Skin epidermis (tissue), 12 donors: ENCODE data around the gene PRSS53.
"Not testable (repeated sequence)": the region's sequence is repeated elsewhere in the genome, so short reads cannot be mapped to it uniquely, and the experiment has no call there.

Experiments
- H3K27ac ChIP-seq, 21 experiments: fragments of 200-600 bp; sonication (generic) in 11 of 21; one replicate each; pipeline ENCODE4 v1.5.0; 2020; ENCODE audit warnings: mild to moderate bottlenecking in 3 of 21, inconsistent platforms in 2 of 21, moderate library complexity in 2 of 21
- H3K4me3 ChIP-seq, 7 experiments: fragments of 200-600 bp; sonication (generic) in 2 of 7; one replicate each; pipeline ENCODE4 v1.5.0; 2020; ENCODE audit warnings: inconsistent platforms in 2 of 7, mild to moderate bottlenecking in 2 of 7, moderate library complexity in 1 of 7

The PRSS53 gene

DNA sequence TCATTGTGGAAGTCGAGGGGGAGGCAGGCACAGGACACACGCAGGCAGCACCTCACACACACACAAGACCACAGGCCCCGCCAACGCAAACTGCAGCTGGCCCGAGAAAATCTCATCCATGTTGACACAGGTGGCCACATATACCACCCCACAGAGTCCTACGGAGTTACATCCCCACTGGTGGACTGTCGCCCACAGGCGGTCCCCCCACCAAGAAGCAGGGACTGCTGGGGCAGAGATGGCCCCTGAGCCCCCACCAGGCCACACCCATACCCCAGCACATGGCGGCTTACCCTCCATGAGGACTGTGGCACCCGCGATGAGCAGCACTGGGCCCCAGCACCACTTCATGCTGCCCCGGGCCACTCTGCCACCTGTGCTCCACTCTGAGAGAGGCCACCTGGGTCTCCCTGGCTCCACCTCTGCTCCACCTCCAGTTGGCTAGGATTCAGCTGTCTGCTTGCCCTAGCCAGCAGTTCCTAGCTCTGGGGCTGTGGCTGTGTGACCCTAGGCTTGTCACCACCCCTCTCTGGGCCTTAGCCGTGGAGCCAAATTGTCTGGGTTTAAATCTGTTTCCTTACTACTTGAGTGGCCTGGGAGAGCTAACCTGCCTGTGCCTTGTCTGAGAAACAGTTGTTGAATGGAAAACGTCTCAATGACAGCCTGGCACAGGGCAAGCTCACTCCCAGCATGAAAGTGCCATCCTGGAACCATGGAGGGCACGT, at the start of gene PRSS53:
Gene PRSS53, minus strand, starts transcription at position 485 of the 725 bp plus-strand sequence. Its CDS starts 134 bp downstream, at position 351.
- Histone ChIP-seq H3K27ac (peak within 1 kb of the TSS in 5 of 21 experiments; percentile 13 to 44 (median 16)), H3K4me3 (no peak within 1 kb of the TSS)

DNA sequence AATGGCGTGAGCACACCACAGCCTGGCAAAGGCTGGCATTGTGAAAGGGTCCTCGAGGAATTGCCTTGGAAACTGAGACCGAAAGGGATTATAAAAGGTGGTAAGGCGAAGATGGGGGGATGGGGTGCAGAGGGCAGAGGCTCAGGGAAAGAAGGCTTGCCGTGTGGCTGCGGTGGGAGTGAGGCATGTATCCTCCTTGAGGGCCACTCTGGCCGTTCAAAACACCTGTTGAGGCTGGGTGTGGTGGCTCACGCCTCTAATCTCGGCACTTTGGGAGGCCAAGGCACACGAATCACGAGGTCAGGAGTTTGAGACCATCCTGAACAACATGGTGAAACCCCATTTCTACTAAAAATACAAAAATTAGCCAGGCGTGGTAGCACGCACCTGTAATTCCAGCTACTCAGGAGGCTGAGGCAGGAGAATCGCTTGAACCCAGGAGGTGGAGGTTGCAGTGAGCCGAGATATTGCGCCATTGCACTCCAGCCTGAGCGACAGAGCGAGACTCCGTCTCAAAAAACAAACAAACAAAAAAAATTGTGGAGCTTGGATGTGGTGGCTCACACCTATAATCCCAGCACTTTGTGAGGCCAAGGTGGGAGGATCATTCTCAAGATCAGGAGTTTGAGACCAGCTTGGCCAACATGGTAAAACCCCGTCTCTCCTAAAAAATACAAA, 48.2 kb upstream of the PRSS53 start:
- H3K4me3 ChIP-seq, H3K27ac ChIP-seq: not testable (repeated sequence)

DNA sequence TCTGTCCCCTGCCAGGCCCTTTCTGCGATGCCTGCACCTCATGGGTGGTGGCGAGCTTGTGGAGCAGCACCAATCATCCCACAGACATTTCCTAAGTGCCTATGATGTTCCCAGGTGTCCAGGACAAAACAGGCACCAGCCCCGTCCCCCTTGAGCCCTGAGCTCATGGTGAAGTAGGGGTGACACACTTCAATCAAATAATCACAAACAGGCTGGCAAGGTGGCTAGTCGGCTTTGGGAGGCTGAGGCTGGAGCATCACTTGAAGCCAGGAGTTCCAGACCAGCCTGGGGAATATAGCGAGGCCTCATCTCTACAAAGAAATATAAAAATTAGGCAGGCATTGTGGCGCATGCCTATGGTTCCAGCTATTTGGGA, 47.5 kb upstream of the PRSS53 start:
- peak overlapping the region in 2 of 21 experiments; percentile 74 to 83 for H3K27ac ChIP-seq
- no peak overlapping the region for H3K4me3 ChIP-seq

DNA sequence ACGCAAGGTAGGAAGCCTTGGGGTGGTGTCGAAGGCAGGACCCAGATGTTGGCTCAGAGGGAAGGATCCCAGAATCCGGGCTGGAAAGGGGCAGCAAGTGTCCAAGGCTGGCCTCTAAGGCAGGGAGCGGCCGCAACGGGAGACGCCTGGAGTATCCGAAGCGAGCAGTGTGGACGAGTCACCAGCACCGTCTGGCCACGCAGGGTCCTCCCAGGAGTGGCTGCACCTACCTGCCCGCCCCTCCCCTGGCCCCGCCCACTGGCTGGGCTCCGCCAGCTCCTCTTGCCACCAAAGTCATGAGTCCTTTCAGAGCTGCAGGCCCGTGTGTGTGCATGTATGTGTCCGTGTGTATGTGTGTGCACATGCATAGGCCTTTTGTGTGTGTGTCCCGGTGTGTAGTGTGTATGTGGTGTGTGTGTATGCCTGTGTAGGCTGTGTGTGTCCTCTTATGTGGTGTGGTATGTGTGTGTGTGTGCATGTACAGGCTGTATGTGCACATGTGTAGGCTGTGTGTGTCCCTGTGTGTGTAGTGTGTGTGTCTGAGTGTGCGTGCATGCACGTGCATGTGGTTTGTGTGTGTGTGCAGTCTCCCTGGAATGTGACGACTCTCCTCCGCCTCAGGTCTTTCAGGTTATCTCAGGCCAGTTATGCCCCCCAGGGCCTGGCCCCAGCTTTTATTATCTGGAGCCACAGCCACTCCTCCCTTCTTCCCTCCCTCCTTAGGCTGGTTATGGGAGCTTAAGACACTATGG, 47.0 kb upstream of the PRSS53 start, which contains the start of gene PRSS8:
Gene PRSS8, minus strand, starts transcription at position 193 of the 752 bp plus-strand sequence. CDS start 229 bp downstream, outside the sequence.
- Histone ChIP-seq H3K27ac (peak within 1 kb of the TSS in 20 of 21 experiments; percentile 8 to 93 (median 78)), H3K4me3 (peak within 1 kb of the TSS; percentile 26 to 63 (median 36))

DNA sequence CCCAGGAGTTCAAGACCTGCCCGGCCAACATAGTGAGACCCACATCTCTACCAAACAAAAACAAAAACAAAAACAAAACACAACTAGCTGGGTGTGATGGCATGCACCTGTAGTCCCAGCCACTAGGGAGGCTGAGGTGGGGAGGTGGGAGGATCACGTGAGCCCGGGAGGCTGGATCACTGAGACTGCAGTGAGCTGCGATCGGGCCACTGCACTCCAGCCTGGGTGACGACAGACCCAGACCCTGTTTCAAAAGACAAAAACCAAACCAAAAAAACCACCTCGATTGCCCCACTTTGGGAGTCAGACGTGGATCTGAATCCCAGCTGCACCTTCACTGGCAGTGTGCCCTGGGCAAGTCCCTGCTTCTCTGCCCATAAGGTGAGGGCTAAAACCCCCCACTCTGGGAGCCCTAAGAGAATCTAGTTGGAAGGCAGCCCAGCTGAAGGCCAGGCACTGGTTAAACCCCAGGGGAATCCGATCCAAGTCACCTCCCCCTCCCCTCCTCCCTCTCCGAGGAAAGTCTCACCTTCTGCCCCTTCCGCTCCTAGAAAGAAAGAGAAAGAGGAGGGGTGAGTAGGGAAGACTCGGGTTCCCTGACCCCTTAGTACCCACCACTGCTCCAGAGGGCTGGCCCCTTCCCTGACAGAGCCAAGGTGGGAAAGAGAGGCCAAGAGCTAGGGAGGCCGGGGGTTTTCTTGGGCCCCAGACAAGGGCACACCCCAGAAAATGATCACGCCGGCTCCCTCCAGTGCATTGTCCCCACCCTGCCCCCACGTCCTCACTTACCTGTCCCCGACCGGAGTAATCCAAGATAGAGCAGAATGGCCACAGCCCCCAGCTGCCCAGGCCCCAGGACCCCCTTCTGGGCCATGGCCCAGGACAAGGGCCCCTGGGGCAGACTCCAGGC, 46.1 kb upstream of the PRSS53 start:
- H3K4me3 ChIP-seq, result peak overlapping the region; percentile 26 to 63 (median 36)

DNA sequence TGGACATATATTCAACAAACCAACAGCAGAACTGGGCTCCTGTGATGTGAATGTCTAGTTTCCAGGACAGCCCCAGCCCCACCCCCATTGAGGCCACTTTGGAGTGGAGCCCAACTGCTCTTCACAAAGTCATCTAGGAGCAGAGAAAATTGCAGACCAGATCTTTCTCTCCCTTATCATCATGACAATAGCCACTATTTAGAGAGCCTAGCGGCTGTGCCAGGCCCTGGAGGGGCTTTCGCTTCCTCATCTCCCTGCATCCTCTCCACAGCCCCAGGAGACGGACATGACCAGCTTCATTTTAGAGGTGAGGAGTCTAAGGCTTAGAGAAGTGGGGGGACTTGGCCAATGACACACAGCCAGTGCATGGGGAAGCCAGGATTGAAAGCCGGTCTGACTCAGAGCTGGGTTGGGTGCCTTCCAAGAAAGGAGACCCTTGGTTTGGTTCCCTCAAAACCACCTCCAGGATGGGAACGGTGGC, 45.4 kb upstream of the PRSS53 start:
- peak overlapping the region; percentile 26 to 63 (median 36) for H3K4me3 ChIP-seq

More for the DNA sequence above, 46.1 kb upstream of the PRSS53 start:
- H3K27ac ChIP-seq, result peak overlapping the region in 20 of 21 experiments; percentile 8 to 93 (median 78)

DNA sequence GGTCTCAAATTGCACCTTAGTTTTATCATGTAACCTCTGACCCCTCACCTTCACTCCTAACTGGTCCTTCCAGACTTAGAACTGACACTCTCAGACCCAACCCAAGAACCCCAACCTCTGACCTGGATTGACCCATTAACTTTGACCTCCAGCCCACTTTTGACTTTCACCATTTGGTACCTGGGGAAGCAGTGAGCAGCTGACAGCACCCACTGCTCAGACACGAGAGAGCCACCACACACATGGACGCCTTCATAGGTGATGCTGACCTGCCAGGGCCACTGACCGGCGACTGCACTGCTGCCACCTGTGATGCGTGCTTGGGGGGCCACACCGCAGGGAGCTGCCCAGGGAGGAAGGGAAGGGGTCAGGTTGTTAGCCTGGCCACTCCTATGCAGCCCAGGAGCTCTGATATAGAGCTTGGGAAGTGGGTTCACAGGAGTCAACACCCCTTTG, 44.3 kb upstream of the PRSS53 start:
- no peak overlapping the region for H3K4me3 ChIP-seq
- peak overlapping the region in 3 of 21 experiments; percentile 1 to 35 (median 6) for H3K27ac ChIP-seq

More for the DNA sequence above, 45.4 kb upstream of the PRSS53 start:
- peak overlapping the region in 5 of 21 experiments; percentile 7 to 93 (median 83) for H3K27ac ChIP-seq

DNA sequence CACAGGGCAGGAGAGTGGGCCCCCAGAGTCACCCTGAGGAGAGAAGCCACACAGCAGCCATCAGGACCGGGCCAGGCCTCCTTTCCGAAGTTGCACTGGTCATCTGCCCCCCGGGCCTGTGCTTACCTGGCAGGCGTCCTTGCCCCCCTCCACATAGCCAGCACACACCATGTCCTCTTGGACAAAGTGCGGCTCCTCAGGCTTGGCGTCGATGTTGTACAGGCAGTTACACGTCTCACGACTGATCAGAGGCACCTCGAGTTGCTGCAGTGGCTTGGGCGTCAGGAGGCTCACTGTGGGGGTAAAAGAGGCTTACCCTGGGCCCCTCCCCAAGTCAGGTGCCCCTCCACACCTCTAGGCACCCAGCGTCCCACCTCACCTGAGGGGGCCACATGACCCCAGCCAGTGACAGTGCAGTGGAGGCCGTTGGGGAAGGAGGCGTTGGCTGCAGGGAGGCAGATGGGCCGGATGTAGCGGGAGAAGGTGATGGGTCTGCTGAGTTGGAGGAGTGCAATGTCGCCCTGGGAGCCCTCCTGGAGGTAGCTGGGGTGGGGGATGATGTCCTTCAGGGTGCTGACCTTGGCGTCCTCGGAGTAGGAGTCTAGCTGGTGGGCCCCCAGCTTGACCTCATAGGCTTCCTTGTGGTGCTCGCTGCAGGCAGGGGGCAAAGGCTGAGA, 43.7 kb upstream of the PRSS53 start:
- Histone ChIP-seq H3K27ac (peak overlapping the region in 10 of 21 experiments; percentile 1 to 85 (median 48)), H3K4me3 (no peak overlapping the region)

DNA sequence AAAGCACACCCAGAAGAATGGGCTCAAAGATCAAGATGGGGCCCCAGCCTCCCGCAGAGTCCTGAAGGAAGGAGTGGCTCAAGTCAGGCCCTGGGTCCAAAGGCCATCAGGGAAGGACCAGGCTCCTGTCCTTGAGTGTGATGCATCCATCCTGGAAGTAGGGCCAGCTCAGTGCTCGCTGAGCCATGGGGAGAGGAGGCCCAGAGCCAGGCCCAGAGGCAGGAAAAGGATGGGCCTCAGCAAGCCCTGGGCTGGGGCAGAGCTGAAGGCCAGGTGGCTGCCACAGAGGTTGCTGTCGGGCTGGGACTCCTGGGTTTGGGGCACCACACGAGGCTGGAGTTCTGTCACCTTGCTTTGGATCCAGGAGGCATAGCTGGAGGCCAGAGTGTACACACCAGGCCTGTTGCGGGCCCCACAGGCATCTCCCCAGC, 43.1 kb upstream of the PRSS53 start:
- H3K27ac ChIP-seq, result peak overlapping the region in 12 of 21 experiments; percentile 0 to 85 (median 68)
- H3K4me3 ChIP-seq, result no peak overlapping the region

DNA sequence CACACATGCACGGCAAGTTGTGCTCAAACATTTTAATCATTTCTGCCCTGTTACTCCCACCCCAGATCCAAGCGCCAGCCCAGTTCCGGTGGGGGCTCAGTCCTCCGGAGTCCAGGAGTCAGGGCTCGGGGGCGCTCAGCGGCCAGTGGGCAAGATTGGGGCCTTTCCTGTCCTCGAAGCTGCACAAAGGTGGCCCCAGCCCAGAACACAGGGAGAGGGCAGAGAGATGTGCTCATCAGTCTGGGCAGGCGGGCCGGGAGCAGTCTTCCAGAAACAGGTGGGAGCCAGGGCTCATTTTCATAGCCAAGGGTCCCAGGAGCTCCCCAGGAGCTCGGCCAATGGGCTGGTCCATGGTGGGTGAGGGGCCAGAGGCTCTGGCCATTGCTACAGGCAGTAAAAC, 42.7 kb upstream of the PRSS53 start:
- no peak overlapping the region for H3K4me3 ChIP-seq
- peak overlapping the region in 15 of 21 experiments; percentile 0 to 85 (median 75) for H3K27ac ChIP-seq

DNA sequence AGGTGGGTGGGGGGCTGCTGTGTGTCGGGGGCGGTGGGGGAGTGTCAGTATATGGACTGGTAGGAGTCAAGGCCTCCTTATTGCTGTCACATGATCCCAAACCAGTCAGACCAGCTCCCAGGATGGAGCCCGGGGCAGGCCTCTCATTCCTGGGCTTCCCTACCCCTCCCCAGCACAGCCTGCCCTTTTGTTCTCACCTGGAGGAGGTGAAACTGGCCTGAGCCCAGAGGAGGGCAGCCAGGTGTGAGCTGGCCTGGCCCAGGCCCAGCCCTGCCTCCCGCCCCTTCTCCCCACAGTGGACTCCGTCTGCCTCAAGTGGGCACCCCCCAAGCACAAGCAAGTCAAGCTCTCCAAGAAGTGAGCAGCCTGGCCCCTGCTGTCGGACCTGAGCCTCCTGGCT, 42.2 kb upstream of the PRSS53 start:
- H3K4me3 ChIP-seq, result no peak overlapping the region
- peak overlapping the region in 20 of 21 experiments; percentile 0 to 85 (median 78) for H3K27ac ChIP-seq

DNA sequence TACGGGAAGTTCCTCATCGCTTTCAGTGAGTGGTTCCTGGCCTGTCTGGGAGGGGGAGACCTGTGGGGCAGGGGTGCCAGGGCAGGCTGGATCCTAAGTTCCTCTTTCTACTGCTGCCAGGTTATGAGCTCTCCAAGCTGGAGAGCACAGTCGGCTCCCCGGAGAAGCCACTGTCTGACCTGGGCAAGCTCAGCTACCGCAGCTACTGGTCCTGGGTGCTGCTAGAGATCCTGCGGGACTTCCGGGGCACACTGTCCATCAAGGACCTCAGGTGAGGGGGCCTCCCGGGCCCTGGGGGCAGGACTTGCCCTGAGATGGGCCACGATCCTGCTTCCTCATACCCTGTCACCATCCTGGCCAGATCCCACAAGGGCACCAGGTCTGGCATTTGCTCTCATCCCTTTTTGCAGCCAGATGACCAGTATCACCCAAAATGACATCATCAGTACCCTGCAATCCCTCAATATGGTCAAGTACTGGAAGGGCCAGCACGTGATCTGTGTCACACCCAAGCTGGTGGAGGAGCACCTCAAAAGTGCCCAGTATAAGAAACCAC, 41.7 kb upstream of the PRSS53 start:
- Histone ChIP-seq H3K27ac (peak overlapping the region in 20 of 21 experiments; percentile 51 to 85 (median 78)), H3K4me3 (peak overlapping the region in 1 of 7 experiments; percentile 7)

DNA sequence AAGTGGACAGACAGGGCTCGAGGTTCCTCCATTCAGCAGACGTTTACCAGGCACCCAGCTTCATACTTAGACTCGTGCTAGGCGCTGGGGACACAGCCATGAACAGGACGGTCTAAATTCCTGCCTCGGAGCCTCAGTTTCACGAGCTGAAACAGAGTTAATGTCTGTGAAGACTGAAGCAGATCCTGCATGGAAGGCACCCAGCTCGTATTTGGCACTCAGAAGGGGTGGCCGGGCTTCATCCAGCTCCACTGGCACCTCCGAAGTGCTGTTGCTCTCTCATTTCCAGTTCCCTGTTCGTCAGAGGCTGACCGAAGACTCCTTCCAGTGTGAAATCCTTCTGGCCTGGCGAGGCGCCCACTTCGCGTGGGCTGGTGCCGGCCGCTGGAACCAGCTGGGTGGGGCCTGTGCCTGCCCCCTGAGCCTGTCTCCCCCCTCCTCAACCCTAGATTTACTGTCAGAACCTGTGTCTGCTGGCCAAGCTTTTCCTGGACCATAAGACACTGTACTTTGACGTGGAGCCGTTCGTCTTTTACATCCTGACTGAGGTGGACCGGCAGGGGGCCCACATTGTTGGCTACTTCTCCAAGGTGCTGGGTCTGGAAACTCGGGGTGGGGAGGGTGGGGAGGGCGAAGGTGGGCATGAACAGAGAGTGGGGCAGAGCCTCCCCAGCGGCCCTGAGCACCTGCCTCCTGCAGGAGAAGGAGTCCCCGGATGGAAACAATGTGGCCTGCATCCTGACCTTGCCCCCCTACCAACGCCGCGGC, 41.0 kb upstream of the PRSS53 start:
- Histone ChIP-seq H3K4me3 (peak overlapping the region in 1 of 7 experiments; percentile 7), H3K27ac (peak overlapping the region; percentile 35 to 85 (median 77))

DNA sequence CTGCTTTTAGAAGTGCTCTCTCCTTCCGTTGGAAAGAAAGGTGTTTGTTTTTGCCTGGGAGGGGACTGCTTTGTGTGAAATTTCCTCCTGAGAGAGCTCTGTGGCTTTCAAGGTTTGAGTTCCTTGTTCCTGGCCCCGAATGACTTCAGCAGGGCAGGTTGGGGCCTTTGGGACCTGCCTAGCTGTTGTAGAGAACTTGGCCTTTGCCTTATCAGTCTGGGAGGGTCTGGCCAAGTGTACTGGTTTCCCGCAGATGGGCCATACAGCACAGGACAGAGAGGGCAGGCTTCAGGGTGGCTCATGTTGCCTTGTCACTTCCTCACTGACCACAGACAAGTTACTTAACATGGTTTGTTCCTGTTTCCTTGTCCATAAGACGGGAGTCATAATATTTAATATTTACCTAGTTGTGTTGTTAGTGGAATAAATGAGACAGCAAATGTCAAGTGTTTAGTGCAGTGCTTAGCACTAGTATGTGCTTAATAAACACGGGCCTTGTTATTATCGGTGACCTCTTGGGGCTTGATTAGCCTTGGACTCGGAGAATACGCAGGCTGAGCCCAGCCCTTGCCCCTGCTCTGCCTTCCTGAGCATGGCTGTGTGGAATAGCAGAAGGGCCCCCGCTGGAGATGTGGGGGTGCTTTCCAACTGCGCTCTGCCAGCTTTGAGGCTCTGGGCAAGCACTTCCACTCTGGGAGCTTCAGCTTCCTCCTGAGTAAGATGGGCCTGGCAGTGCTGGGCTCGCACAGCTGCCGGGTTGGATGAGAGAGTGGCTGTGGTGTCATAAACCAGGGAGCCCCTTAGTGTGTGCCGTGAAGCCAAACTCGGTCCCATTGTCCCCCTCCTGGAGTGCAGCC, 40.2 kb upstream of the PRSS53 start:
- Histone ChIP-seq H3K27ac (peak overlapping the region; percentile 35 to 85 (median 77)), H3K4me3 (no peak overlapping the region)

DNA sequence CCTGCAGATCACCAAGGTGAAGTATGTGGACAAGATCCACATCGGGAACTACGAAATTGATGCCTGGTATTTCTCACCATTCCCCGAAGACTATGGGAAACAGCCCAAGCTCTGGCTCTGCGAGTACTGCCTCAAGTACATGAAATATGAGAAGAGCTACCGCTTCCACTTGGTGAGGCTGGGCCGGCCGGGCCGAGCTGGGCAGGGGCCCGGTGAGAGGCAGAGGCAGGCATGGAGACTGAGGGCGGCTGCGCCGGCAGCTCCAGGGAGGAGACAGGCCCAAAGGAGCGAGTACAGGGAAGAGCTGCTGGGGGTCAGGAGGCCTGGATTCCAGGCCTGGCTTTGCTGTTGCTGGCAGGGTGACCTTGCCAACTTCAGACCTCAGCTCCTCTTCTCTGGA, 38.4 kb upstream of the PRSS53 start:
- peak overlapping the region in 14 of 21 experiments; percentile 70 to 85 (median 81) for H3K27ac ChIP-seq
- H3K4me3 ChIP-seq, result no peak overlapping the region

DNA sequence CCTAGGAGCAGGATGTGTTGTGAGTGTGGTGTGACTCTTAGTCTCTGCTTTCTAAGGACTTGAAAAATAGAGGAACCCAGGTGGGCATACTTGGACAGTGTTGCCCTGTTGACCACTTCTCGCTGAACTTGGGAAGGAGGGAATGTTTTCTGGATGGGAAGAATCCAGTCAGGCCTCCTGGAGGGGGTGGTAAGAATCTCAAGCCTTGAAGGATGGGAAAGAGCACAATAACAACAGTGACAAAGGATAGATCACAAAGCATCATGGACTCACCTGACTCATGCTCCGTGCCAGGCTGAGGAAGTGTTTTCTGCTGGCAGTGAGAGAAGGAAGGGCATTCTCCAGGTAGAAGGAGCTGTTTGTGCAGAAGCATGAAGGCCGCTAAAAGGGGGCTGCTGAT, 37.1 kb upstream of the PRSS53 start:
- Histone ChIP-seq H3K27ac (no peak overlapping the region), H3K4me3 (no peak overlapping the region)
